Measurements from ENCODE around the gene AGBL4. TPM values are rescaled to one million over a fixed set of nuclear protein-coding genes. Genes with fewer than 3 reads are reported as not detected.

The AGBL4 gene
- total RNA-seq, 6 experiments from 2014 or later = 0.06 to 1.8 (median 0.93) TPM

DNA sequence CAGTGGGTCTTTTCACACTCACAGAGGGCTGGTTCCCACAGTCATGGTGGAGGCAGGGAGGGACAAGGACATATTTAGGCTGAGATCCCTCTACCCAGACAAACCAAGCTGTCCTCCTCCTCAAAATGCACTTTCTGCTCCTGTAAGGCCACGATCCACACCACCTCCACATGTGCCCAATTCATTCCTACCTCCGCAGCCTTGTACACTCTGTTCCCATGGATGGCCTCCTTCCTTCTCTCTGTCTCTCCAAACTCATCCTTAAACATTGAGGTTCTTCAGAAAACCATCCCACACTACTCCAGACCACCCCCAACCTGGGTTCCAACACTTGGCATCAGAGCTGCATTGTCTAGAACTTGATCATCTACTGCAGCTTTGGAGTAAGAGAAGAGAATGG lies 842.7 kb downstream of the AGBL4 start:
- intact Hi-C loops (cut with DNase I) = no loop called here
- DNase-seq = no peak
- Histone ChIP-seq H3K4me1 (no peaks in the 10 kb centered on the region), H3K9me3 (no peaks in the 10 kb centered on the region), H3K36me3 (no peaks in the 10 kb centered on the region), H3K4me3 (no peak overlapping the region), H3K27me3 (no peaks in the 10 kb centered on the region), H3K27ac (no peak overlapping the region)
- no peak for ATAC-seq
- TF ChIP-seq POLR2A (IDR thresholded peaks at IDR 0.05) (no peak), CTCF (IDR thresholded peaks at IDR 0.05) (no peak)
- WGBS (ENCODE audit: insufficient coverage, low coverage, low lambda C conversion rate, missing lambda C conversion rate) = 64% methylated on average over 2 of the region's 2 CpGs

DNA sequence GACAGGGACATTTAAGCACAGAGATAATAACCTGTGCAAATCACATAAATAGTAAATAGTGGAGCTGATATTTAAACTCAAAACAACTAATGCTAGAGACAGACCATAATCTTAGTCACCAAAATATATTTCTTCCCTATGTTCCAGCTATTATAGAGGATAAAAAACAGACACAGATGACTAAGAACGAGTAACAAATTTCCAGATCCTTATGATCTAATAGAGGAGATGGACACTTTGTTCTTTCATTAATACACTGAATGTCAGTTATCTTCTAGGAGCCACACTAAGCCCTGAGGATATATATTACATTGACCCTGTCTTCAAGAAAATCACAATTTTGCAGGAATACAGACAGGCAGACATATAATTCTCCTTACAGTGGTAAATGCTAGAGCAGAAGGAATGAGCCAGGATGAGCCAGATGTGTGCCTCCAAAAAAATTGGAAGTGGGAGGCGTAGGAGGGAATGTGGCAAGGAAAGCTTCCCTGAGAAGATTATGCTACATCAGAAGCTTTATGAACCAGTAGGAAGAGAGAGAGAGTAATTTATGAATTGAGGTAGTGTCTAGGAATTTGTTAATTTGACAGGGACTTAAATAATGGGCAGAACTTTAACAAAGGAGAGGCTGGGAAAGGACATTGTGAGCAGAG lies 851.7 kb downstream of the AGBL4 start:
- H3K4me1 ChIP-seq = no peaks in the 10 kb centered on the region

GRCh38 chr1:49166031-49166430 lies 857.7 kb downstream of the AGBL4 start:
- H3K27me3 ChIP-seq = no peaks in the 10 kb centered on the region
- TF ChIP-seq CTCF (IDR thresholded peaks at IDR 0.05) (no peak), POLR2A (IDR thresholded peaks at IDR 0.05) (no peak)
- DNase-seq (no peak), ATAC-seq (no peak)
- H3K4me3 ChIP-seq = no peak overlapping the region
- H3K27ac ChIP-seq = no peak overlapping the region
- intact Hi-C loops (cut with DNase I) = no loop called here
- WGBS (ENCODE audit: insufficient coverage, low coverage, low lambda C conversion rate, missing lambda C conversion rate) = 48% methylated on average over 2 of the region's 2 CpGs
- no peaks in the 10 kb centered on the region for H3K9me3 ChIP-seq
- no peaks in the 10 kb centered on the region for H3K4me1 ChIP-seq
- no peaks in the 10 kb centered on the region for H3K36me3 ChIP-seq

More for the DNA sequence above, 851.7 kb downstream of the AGBL4 start:
- TF ChIP-seq CTCF (IDR thresholded peaks at IDR 0.05) (no peak), POLR2A (IDR thresholded peaks at IDR 0.05) (no peak)
- intact Hi-C loops (cut with DNase I) = no loop called here
- DNase-seq = no peak
- Histone ChIP-seq H3K27ac (no peak overlapping the region), H3K36me3 (no peaks in the 10 kb centered on the region), H3K27me3 (no peaks in the 10 kb centered on the region), H3K4me3 (no peak overlapping the region), H3K9me3 (no peaks in the 10 kb centered on the region)
- 55% methylated on average over 2 of the region's 2 CpGs for WGBS (ENCODE audit: insufficient coverage, low coverage, low lambda C conversion rate, missing lambda C conversion rate)
- ATAC-seq = no peak

DNA sequence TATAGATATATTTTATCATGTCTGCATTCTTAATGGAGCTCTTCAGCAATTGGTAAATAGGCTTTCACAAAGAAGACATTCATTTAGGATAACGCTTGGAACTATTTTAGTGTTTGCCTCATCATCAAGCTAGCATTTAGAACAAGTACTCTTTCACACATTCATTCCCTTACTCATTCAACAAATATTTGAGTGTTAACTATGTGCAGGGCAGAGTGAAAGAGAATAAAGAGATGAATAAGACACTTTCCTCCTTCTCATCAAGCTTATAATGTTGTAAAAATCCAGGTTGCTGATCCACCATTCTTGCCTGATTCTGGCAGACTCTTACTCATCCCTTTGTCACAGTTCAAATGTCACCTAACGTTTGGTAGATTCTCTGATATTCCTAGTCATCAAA lies 860.7 kb downstream of the AGBL4 start:
- ATAC-seq = no peak
- 35% methylated on average over 2 of the region's 2 CpGs for WGBS (ENCODE audit: insufficient coverage, low coverage, low lambda C conversion rate, missing lambda C conversion rate)
- H3K27ac ChIP-seq = no peak overlapping the region

More for the DNA sequence above, 860.7 kb downstream of the AGBL4 start:
- Histone ChIP-seq H3K36me3 (no peaks in the 10 kb centered on the region), H3K27me3 (no peaks in the 10 kb centered on the region), H3K9me3 (no peaks in the 10 kb centered on the region), H3K4me3 (no peak overlapping the region), H3K4me1 (no peaks in the 10 kb centered on the region)
- intact Hi-C loops (cut with DNase I) = no loop called here
- TF ChIP-seq POLR2A (IDR thresholded peaks at IDR 0.05) (no peak), CTCF (IDR thresholded peaks at IDR 0.05) (no peak)
- no peak for DNase-seq
